Measurements from ENCODE around the gene MYO18A.
"Not testable (repeated sequence)": the region's sequence is repeated elsewhere in the genome, so short reads cannot be mapped to it uniquely, and the experiment has no call there.

Gene MYO18A

GRCh38 chr17:29176558-29177351 lies 3.4 kb downstream of the MYO18A start:
- H3K27ac ChIP-seq = peak overlapping the region; percentile 97
- peak; percentile 37; the same call in 1 of the 2 replicates for TF ChIP-seq CTCF (conservative IDR thresholded peaks at IDR 0.05)

- no peak for TF ChIP-seq CTCF (conservative IDR thresholded peaks at IDR 0.05)
- peak overlapping the region; percentile 97 for H3K27ac ChIP-seq
Measured at GRCh38 chr17:29175349-29175748, 4.8 kb downstream of the MYO18A start.

- no peak for TF ChIP-seq CTCF (conservative IDR thresholded peaks at IDR 0.05)
- no peak overlapping the region for H3K27ac ChIP-seq
Measured at GRCh38 chr17:29172589-29172988, 7.6 kb downstream of the MYO18A start.

GRCh38 chr17:29170682-29171081 lies 9.5 kb downstream of the MYO18A start:
- H3K27ac ChIP-seq = no peak overlapping the region
- no peak for TF ChIP-seq CTCF (conservative IDR thresholded peaks at IDR 0.05)

- no peak overlapping the region for H3K27ac ChIP-seq
- TF ChIP-seq CTCF (conservative IDR thresholded peaks at IDR 0.05) = no peak
Measured at GRCh38 chr17:29169806-29170591, 10.2 kb downstream of the MYO18A start.

GRCh38 chr17:29168759-29169126 lies 11.5 kb downstream of the MYO18A start:
- not testable (repeated sequence) for H3K27ac ChIP-seq

- H3K27ac ChIP-seq = no peak overlapping the region
- no peak for TF ChIP-seq CTCF (conservative IDR thresholded peaks at IDR 0.05)
Measured at GRCh38 chr17:29168079-29168758, 12.0 kb downstream of the MYO18A start.
